ENCODE data around the gene GGT7. TPM values are rescaled to one million over a fixed set of nuclear protein-coding genes. Genes with fewer than 3 reads are reported as not detected.

Gene GGT7
- total and polyA plus RNA-seq, 9 of the 15 experiments (the other 6 are each of a cell fraction or from before 2014, with no cell fraction given), result 0.04 to 18.3 (median 5.9) TPM

DNA sequence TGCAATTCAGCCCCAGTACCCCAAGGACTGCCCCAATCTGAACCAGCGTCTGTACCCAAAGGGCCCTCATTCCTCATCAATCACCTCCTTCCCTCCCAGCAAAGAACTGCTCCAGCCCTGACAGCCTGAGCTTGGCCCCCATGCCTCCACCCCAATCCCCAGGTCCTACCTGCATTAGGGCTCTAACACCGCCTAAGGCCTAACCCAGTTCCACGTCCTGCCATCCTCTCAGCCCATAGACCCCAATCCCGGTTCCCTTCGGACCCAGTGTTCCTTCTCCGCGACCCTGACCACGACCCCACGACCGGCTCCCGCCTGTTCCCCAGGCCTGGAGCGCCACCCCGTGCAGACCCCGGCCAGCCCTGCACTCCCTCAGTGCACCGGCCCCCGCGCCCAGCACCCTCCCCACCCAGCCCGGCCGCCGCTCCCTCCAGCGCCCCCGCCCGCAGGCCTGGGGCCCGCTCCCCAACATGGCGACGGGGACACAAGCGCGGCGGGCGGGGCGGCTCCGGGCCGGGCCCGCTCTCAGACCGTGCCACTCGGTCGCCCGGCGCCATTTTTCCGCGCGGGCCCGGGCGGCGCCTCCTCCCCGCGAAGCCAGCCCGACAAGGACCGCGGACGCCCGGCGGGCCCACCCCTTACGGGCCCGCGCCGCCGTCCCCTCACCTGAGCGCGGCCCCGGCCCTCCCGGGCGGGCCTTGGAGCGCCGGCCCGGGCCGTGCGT, 47.7 kb downstream of the GGT7 start (continued):
- TF ChIP-seq ZC3H4 (CRISPR knock-in tag; IDR thresholded peaks at IDR 0.05; ENCODE audit: borderline replicate concordance), result no peak
- no peak for TF ChIP-seq TCF3 (CRISPR knock-in tag; IDR thresholded peaks at IDR 0.05)
- no peak for TF ChIP-seq MCM3 (IDR thresholded peaks at IDR 0.05)
- no peak for TF ChIP-seq ATF7 (IDR thresholded peaks at IDR 0.05)
- TF ChIP-seq, protein P1, sequence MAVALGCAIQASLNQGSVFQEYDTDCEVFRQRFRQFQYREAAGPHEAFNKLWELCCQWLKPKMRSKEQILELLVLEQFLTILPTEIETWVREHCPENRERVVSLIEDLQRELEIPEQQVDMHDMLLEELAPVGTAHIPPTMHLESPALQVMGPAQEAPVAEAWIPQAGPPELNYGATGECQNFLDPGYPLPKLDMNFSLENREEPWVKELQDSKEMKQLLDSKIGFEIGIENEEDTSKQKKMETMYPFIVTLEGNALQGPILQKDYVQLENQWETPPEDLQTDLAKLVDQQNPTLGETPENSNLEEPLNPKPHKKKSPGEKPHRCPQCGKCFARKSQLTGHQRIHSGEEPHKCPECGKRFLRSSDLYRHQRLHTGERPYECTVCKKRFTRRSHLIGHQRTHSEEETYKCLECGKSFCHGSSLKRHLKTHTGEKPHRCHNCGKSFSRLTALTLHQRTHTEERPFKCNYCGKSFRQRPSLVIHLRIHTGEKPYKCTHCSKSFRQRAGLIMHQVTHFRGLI (CRISPR knock-in tag; IDR thresholded peaks at IDR 0.05), result no peak
- TF ChIP-seq BCOR (IDR thresholded peaks at IDR 0.05), result no peak
- no peak for TF ChIP-seq SMARCE1 (IDR thresholded peaks at IDR 0.05)
- TF ChIP-seq MIER1 (IDR thresholded peaks at IDR 0.05; ENCODE audit: low read depth), result no peak
- peak; percentile 76 for TF ChIP-seq ZFX (CRISPR knock-in tag; IDR thresholded peaks at IDR 0.05)
- peak; percentile 85 for TF ChIP-seq RBBP5 (IDR thresholded peaks at IDR 0.05; ENCODE audit: borderline replicate concordance, insufficient read depth, low read length, poor library complexity, severe bottlenecking)
- no peak for TF ChIP-seq RFX1 (IDR thresholded peaks at IDR 0.05)
- 0 out of 2 replicates have a peak, but pooled peaks have one; percentile 66 for TF ChIP-seq CXXC5 (CRISPR knock-in tag; IDR thresholded peaks at IDR 0.05)
- no peak for TF ChIP-seq XRCC5 (IDR thresholded peaks at IDR 0.05; ENCODE audit: low read depth, low read length)
- no peak for TF ChIP-seq ZNF551 (CRISPR knock-in tag; IDR thresholded peaks at IDR 0.05)
- no peak for TF ChIP-seq PBX2 (CRISPR knock-in tag; IDR thresholded peaks at IDR 0.05; ENCODE audit: low read depth)
- TF ChIP-seq PBX2 (tag; conservative IDR thresholded peaks at IDR 0.05; ENCODE audit: low read depth), result no peak
- no peak for TF ChIP-seq FOXK1 (CRISPR knock-in tag; IDR thresholded peaks at IDR 0.05; ENCODE audit: borderline replicate concordance)
- no peak for TF ChIP-seq ZKSCAN1 (IDR thresholded peaks at IDR 0.05; ENCODE audit: low read depth, low read length)
- TF ChIP-seq ZNF253 (CRISPR knock-in tag; conservative IDR thresholded peaks at IDR 0.05), result no peak
- no peak for TF ChIP-seq IRF1 (CRISPR knock-in tag; IDR thresholded peaks at IDR 0.05; ENCODE audit: borderline replicate concordance)
- TF ChIP-seq ZNF76 (CRISPR knock-in tag; IDR thresholded peaks at IDR 0.05; ENCODE audit: borderline replicate concordance), result no peak
